HepG2 (cell line): ENCODE results near the gene SLC2A13. TPM values are rescaled to one million over a fixed set of nuclear protein-coding genes. Genes with fewer than 3 reads are reported as not detected.

Source experiments
- ATAC-seq: fragments of 200-7000 bp; cut with Tn5 transposase; 3 replicates; pipeline ENCODE4 v1.9.1; 2020; ENCODE audit warnings: mild to moderate bottlenecking, moderate library complexity
- BruUV-seq: library from RNA; stranded (reverse); fragments of 400-500 nt; replicated peaks from 2 replicates; lab custom pipeline; 2021; lab: Mats Ljungman, UMichigan
- CTCF ChIA-PET: fragments of 300-600 bp; formaldehyde crosslinking; extraction: SDS; loops from one replicate; lab custom pipeline; 2021; ENCODE audit warnings: low total read pairs, inconsistent platforms, low intra/inter-chr PET ratio; lab: Yijun Ruan, JAX
- POLR2A ChIA-PET: fragments of 350-600 bp; sonication (Branson Sonifier 250); formaldehyde crosslinking; loops from one replicate; lab custom pipeline; 2020; ENCODE audit warnings: antibody characterized with exemption, inconsistent platforms; lab: Yijun Ruan, JAX
- DNase-seq: peaks from one replicate; pipeline ENCODE4 v3.0.0-alpha.2; 2015; ENCODE audit warnings: low spot score
- FAIRE-seq: peaks from 3 replicates; lab custom pipeline; 2011; peaks lifted over from hg19 to GRCh38; lab: Jason Lieb, UNC
- H2AFZ ChIP-seq: one replicate; pipeline ENCODE4 v1.6.1; 2011; ENCODE audit warnings: low read length, inconsistent platforms
- H3K27ac ChIP-seq: fragments of 300-600 bp; 3 replicates; pipeline ENCODE4 v1.8.0; 2011; ENCODE audit warnings: mixed run types, mild to moderate bottlenecking, mixed read lengths, low read length, inconsistent platforms; ENCODE audit not compliant: insufficient read depth; ENCODE audit errors: extremely low read length
- H3K27me3 ChIP-seq, 2 experiments: fragments of 200-600 bp in 1 of 2; 2 replicates in 1 of 2; 3 replicates in 1 of 2; pipeline versions ENCODE4 v1.6.0 to v1.8.0; 2011; ENCODE audit warnings: low read length in 2 of 2, mild to moderate bottlenecking in 2 of 2, moderate library complexity in 2 of 2, inconsistent platforms in 1 of 2; ENCODE audit not compliant: insufficient read depth in 2 of 2, control insufficient read depth in 1 of 2
- H3K36me3 ChIP-seq, 2 experiments: fragments of 200-600 bp in 1 of 2; replicated peaks in 1 of 2; 2 replicates in 1 of 2; 3 replicates in 1 of 2; pipeline versions ENCODE4 v1.5.1 to v1.8.0; 2011; ENCODE audit warnings: low read length in 2 of 2, inconsistent platforms in 1 of 2; ENCODE audit not compliant: insufficient read depth in 2 of 2, control insufficient read depth in 1 of 2
- H3K4me1 ChIP-seq: 2 replicates; pipeline ENCODE4 v1.5.1; 2012; ENCODE audit warnings: low read length, inconsistent platforms; ENCODE audit not compliant: insufficient read depth
- H3K4me2 ChIP-seq: 2 replicates; pipeline ENCODE4 v1.6.0; 2011; ENCODE audit warnings: low read depth, low read length, inconsistent platforms
- H3K4me3 ChIP-seq, 3 experiments: fragments of 200-600 bp in 1 of 3; sonication (generic), shearing (Covaris generic) in 1 of 3; replicated peaks in 1 of 3; 2 replicates each; pipeline ENCODE4 v1.5.1; 2011 to 2016; ENCODE audit warnings: low read length in 3 of 3, inconsistent platforms in 2 of 3, low read depth in 2 of 3, mild to moderate bottlenecking in 2 of 3, control low read depth in 1 of 3, mixed read lengths in 1 of 3; ENCODE audit not compliant: insufficient read depth in 1 of 3
- H3K79me2 ChIP-seq: one replicate; pipeline ENCODE4 v1.6.1; 2011; ENCODE audit warnings: low read length, inconsistent platforms; ENCODE audit not compliant: insufficient read depth
- H3K9ac ChIP-seq: 2 replicates; pipeline ENCODE4 v1.6.0; 2011; ENCODE audit warnings: mild to moderate bottlenecking, low read depth, low read length, inconsistent platforms; ENCODE audit not compliant: insufficient read depth
- H3K9me3 ChIP-seq: 2 replicates; pipeline ENCODE4 v1.5.1; 2012; ENCODE audit warnings: mild to moderate bottlenecking, low read length
- H4K20me1 ChIP-seq: 2 replicates; pipeline ENCODE4 v1.6.0; 2011; ENCODE audit warnings: inconsistent platforms, mild to moderate bottlenecking, low read length, moderate library complexity; ENCODE audit not compliant: insufficient read depth
- HOXD1 ChIP-seq: sonication (generic); formaldehyde crosslinking; IDR thresholded peaks from 2 replicates; pipeline ENCODE4 v1.5.0; 2020; ENCODE audit warnings: missing genetic modification reagents
- MTF1 ChIP-seq: sonication (generic); formaldehyde crosslinking; IDR thresholded peaks from 2 replicates; pipeline ENCODE4 v1.5.0; 2020; ENCODE audit warnings: missing genetic modification reagents
- NFIB ChIP-seq: sonication (generic); formaldehyde crosslinking; IDR thresholded peaks from 2 replicates; pipeline ENCODE4 v1.9.0; 2021; ENCODE audit warnings: missing genetic modification reagents, mild to moderate bottlenecking, borderline replicate concordance
- RBM39 ChIP-seq: fragments of 200-400 bp; formaldehyde crosslinking; IDR thresholded peaks from one replicate; pipeline ENCODE4 v1.6.1; 2018; ENCODE audit warnings: antibody characterized with exemption, mild to moderate bottlenecking, low read depth, low read length; ENCODE audit not compliant: poor library complexity, severe bottlenecking
- ZFP41 ChIP-seq: sonication (generic); formaldehyde crosslinking; IDR thresholded peaks from 2 replicates; pipeline ENCODE4 v1.4.0; 2020; ENCODE audit warnings: mild to moderate bottlenecking, missing genetic modification reagents, borderline replicate concordance
- ZNF235 ChIP-seq: sonication (generic); formaldehyde crosslinking; IDR thresholded peaks from 2 replicates; pipeline ENCODE4 v1.8.1; 2023; ENCODE audit warnings: mild to moderate bottlenecking, missing genetic modification reagents, borderline replicate concordance
- ZNF614 ChIP-seq: IDR thresholded peaks from 2 replicates; pipeline ENCODE4 v1.6.1; 2018; ENCODE audit warnings: missing biosample characterization, missing genetic modification reagents, inconsistent platforms, borderline replicate concordance
- WGBS: methylation state at CpG from one replicate; pipeline ENCODE4 v1.1.6; 2017; ENCODE audit warnings: low lambda C conversion rate; 5-methylcytosine and 5-hydroxymethylcytosine counted together
- in situ Hi-C: cut with HindIII; loops from 2 replicates; pipeline ENCODE4 v1.10.0; 2017; ENCODE audit warnings: low pct_unique_long_range_greater_than_20kb; ENCODE audit not compliant: extremely low pct_ligation_motif_present
- intact Hi-C: fragments of 100-400 bp; cut with micrococcal nuclease; formaldehyde crosslinking; loops from one replicate; pipeline ENCODE4 v1.10.0; 2022; ENCODE audit not compliant: unreplicated experiment
- polyA plus RNA-seq, 8 experiments: library from polyadenylated mRNA; depleted of rRNA in 3 of 8; stranded (reverse) in 7 of 8; unstranded in 1 of 8; fragments of >200 nt; fragmentation: Illumina TruSeq in 4 of 8; extraction: Trizol in 4 of 8; gene quantifications; 2 replicates each; pipeline versions ENCODE4 v1.2.1 to v1.2.3, GENCODE V29; 2011 to 2016; ENCODE audit warnings: low read depth in 4 of 8, missing spikeins in 1 of 8, mixed read lengths in 1 of 8; ENCODE audit not compliant: insufficient read depth in 1 of 8
- total RNA-seq, 5 experiments: library from RNA; depleted of rRNA; stranded (reverse); fragments of >200 nt; fragmentation: Illumina TruSeq; extraction: Trizol; gene quantifications; 2 replicates each; pipeline ENCODE4 v1.2.3, GENCODE V29; 2016; ENCODE audit warnings: low read depth in 1 of 5
- TF ChIP-seq, protein P1 (sequence below): sonication (generic); formaldehyde crosslinking; IDR thresholded peaks from 2 replicates; pipeline ENCODE4 v1.4.0; 2020; ENCODE audit warnings: mild to moderate bottlenecking, missing genetic modification reagents

The SLC2A13 gene
- total and polyA plus RNA-seq, 2 of the 13 experiments (the other 11 are each of a cell fraction or from before 2014, with no cell fraction given): 5.5 to 6.0 TPM

- TF ChIP-seq ZNF235 (CRISPR knock-in tag) (no peak), HOXD1 (CRISPR knock-in tag) (no peak)
- TF ChIP-seq, protein P1, sequence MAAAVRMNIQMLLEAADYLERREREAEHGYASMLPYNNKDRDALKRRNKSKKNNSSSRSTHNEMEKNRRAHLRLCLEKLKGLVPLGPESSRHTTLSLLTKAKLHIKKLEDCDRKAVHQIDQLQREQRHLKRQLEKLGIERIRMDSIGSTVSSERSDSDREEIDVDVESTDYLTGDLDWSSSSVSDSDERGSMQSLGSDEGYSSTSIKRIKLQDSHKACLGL (CRISPR knock-in tag): no peak
- TF ChIP-seq, all 625 proteins: peak for 0
Measured at GRCh38 chr12:40015345-40015744, 90.5 kb downstream of the SLC2A13 start (continued).

DNA sequence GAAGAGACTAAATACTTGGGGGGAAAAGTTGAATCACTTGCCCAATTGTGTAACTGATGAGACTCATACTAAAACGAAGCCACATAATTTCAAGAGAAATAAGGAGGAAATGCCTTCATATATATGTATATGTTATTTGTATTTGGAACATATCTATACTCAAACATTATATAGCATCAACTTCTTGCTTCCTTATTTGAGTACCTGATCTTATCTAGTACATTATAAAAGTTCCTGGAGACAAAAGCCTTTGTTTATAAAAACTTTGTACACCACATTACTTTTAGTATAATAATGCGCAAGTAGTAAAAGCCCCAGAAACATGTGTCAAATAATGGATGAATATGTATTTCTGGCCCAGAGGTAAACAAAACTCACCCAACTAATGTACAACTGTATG, 92.0 kb downstream of the SLC2A13 start:
- intact Hi-C loops: loop anchor here (5.0 kb wide), 2 partner anchors 247 to 298 kb away; no protein-coding TSS in a partner anchor
- H3K27ac ChIP-seq: no peak overlapping the region
- no peaks in the 10 kb centered on the region for H4K20me1 ChIP-seq
- no peaks in the 10 kb centered on the region for H3K9me3 ChIP-seq
- ATAC-seq (no peak), FAIRE-seq (no peak), DNase-seq (no peak)
- in situ Hi-C loops: loop anchor here (5.0 kb wide), 1 partner anchor 93 kb away; the partner anchor contains the start of gene SLC2A13
- no TSS peak for BruUV-seq
- no peaks in the 10 kb centered on the region for H3K4me1 ChIP-seq
- WGBS: 88% methylated on average over 2 of the region's 2 CpGs
- POLR2A ChIA-PET: no interaction called here
- H3K36me3 ChIP-seq: no peaks in the 10 kb centered on the region
- CTCF ChIA-PET: no interaction called here
- H3K27me3 ChIP-seq: no peaks in the 10 kb centered on the region
- H3K9ac ChIP-seq: no peak overlapping the region
- no peak overlapping the region for H3K4me3 ChIP-seq
- no peak for TF ChIP-seq RBM39
- TF ChIP-seq MTF1: no peak
- TF ChIP-seq NFIB (CRISPR knock-in tag): no peak
- no peak for TF ChIP-seq ZNF614 (CRISPR knock-in tag)
- TF ChIP-seq ZFP41 (CRISPR knock-in tag): no peak
- H3K4me2 ChIP-seq: no peak overlapping the region
- H2AFZ ChIP-seq: no peak overlapping the region
- no peaks in the 10 kb centered on the region for H3K79me2 ChIP-seq
